ENCODE data around the gene QRICH1.
"Not testable (repeated sequence)": the region's sequence is repeated elsewhere in the genome, so short reads cannot be mapped to it uniquely, and the experiment has no call there.

Gene QRICH1

DNA sequence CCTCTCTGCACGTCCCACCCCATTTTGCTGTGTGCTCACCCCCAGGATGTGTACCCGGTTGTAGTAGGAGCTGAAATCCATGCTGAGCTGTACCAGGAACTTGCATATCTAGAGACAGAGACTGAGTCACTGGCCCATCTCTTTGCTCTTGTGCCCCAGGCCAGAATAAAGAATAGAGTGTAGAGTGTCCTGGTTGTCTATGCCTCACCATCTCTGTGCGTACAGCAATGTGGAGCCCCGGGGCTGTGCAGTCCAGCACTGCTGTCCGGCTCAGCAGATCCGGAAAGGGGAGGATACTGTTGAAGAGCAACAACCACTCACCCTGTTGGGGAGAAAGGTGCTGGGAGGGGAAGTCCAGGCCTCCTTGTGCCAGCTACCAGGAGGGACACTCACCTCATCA is 78.1 kb downstream of the QRICH1 start:
- no peak for DNase-seq

DNA sequence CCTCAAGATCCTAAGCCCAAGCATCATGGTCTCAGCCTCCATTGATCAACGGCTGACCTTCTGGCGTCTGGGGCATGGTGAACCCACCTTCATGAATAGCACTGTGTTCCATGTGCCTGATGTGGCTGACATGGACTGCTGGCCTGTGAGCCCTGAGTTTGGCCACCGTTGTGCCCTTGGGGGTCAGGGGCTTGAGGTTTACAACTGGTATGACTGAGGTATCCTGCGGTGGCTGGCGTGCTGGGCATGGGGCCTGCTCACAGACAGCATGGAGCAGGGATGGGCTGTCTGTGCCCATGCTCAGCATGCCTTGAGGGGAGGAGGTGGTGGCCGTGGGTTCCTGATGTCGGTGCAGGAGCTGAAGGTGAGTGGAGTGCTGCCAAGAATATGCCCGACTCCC is 78.8 kb downstream of the QRICH1 start:
- DNase-seq = no peak

DNA sequence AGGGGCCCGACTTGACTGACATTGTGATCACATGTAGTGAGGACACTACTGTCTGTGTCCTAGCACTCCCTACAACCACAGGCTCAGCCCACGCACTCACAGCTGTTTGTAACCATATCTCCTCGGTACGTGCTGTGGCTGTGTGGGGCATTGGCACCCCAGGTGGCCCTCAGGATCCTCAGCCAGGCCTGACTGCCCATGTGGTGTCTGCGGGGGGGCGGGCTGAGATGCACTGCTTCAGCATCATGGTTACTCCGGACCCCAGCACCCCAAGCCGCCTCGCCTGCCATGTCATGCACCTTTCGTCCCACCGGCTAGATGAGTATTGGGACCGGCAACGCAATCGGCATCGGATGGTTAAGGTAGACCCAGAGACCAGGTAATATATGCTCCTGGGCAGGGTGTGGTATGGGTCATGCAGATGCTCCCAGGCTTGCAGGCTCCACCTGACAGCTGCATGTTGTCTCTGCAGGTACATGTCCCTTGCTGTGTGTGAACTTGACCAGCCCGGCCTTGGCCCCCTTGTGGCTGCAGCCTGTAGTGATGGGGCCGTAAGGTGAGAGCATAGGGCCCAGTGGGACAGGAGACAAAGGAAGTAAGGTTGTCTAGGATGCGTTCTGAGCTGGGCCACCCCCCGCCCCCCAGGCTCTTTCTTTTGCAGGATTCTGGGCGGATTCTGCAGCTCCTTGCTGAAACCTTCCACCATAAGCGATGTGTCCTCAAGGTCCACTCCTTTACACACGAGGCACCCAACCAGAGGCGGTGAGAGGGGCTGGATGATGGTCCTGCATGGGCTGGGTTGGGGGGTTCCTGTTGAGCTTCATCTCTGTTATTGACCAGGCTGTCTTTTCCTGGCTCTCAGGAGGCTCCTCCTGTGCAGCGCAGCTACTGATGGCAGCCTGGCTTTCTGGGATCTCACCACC is 79.9 kb downstream of the QRICH1 start:
- no peak for DNase-seq

DNA sequence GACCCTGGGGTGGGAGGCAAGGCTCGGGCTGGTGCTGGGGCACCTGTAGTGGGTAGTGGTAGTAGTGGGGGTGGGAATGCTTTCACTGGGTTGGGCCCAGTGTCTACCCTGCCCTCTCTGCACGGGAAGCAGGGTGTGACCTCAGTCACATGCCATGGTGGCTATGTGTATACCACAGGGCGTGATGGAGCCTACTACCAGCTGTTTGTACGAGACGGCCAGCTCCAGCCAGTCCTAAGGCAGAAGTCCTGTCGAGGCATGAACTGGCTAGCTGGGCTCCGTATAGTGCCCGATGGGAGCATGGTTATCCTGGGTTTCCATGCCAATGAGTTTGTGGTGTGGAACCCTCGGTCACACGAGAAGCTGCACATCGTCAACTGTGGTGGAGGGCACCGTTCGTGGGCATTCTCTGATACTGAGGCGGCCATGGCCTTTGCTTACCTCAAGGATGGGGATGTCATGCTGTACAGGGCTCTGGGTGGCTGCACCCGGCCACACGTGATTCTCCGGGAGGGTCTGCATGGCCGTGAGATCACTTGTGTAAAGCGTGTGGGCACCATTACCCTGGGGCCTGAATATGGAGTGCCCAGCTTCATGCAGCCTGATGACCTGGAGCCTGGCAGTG is 80.6 kb downstream of the QRICH1 start:
- no peak for DNase-seq

DNA sequence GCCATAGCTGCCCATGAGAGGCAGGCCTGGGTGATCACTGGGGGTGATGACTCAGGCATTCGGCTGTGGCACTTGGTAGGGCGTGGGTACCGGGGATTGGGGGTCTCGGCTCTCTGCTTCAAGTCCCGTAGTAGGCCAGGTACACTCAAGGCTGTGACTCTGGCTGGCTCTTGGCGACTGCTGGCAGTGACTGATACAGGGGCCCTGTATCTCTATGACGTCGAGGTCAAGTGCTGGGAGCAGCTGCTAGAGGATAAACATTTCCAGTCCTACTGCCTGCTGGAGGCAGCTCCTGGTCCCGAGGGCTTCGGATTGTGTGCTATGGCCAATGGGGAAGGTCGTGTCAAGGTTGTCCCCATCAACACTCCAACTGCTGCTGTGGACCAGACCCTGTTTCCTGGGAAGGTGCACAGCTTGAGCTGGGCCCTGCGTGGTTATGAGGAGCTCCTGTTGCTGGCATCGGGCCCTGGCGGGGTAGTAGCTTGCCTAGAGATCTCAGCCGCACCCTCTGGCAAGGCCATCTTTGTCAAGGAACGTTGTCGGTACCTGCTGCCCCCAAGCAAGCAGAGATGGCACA is 81.3 kb downstream of the QRICH1 start:
- DNase-seq = no peak

DNA sequence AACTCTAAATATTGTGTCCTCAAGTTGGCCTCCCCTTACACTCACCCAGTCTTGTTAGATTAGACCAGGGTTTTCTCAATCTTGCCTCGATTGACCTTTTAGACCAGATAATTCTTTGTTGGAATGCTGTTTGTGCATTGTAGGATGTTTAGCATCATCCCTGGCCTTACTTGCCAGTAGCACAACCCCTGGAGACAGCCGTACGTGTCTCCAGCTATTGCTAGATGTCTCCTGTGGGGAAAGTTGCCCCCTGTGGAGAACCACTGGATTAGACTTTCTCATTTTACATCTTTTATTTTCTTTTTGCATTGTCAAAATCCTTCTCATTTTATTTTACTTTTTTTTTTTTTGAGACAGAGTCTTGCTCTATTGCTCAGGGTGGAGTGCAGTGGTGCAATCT is 84.5 kb downstream of the QRICH1 start:
- DNase-seq = no peak

DNA sequence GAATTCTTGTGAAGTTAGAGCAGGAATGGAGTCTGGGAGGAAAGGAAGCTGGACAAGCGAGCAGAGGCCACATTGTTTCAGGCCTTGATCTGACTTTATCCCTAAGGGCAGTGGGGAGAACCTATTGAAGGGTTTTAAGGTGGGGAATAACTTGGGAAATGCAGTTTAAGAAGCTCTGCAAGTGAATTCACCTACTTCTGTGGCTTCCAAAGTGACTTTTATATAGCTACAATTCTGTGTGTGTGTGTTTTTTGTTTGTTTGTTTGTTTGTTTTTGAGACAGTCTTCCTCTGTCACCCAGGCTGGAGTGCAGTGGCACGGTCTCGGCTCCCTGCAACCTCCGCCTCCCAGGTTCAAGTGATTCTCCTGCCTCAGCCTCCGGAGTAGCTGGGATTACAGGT is 85.2 kb downstream of the QRICH1 start:
- not testable (repeated sequence) for DNase-seq

DNA sequence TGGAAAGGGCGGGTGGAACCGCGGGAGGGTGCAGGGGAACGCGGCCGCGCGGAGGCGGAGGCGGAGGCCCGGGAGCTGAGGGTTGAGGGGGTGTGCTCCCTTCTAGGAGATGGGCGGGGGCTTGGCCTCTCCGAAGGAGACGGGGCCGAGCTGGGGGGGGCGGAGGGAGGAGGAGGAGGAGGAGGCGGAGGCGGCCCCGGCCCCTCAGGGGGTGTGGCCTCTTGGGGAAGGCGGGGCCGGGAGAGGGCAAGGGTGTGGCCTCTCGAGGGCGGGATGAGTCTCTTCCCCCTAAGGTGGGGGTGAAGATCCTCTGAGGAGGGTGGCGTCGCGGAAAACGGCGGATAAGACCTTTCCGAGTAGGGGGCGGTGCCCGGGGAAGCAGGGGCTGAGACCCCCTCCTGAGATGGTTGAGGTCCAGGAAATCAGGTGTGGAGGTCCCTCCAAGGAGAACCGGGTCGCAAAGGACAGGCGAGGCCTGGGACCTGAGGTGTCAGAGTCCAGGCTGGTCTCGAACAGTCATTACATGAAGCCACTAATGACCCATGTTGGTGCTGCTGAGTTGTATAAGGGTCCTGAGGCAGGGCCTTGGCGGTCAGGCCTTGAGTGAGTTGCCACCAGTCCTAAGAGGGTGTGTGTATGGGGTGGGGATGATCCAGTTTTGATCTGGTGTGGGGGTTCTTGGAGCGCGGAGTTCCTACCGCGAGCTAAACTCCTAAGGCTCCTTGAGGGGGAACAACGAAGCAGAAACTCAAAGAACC is 85.9 kb downstream of the QRICH1 start:
- DNase-seq = peak; percentile 82

DNA sequence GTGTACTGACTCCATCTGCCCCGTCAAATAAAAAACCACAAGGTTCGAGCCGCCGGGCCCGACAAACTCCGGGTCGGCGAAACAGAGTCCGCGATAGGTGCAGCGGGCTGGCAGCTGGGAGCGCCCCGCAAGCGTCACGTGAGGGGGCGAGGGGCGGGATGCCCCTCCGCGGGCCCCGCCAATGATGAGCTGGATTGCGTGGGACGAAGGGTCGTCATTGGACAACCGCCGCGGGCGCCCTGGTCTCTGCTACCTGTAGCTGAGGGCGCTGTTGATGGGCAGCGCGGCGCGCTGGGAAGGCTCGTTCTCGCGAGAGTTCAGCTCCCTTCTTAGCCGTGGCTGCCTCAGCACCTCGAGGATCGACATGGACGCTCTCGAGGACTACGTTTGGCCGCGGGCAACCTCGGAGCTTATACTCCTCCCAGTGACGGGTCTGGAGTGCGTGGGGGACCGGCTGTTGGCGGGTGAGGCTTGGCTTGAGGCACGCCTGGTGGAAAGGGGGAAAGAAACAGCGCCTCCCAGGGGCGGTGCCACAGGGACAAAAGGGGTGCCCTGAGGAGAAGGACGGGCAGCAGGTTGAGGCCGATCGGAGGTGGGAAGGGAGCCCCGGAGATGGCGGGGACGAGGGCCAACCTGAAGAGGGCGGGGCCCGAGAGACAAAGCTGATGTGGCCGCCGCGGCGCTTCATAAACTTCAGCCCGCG is 86.7 kb downstream of the QRICH1 start, which contains the start of gene WDR6:
TSS of gene WDR6 (plus strand) at position 324 of the 703 bp plus-strand sequence. CDS start at position 365, 41 bp downstream.
- DNase-seq = peak; percentile 95

DNA sequence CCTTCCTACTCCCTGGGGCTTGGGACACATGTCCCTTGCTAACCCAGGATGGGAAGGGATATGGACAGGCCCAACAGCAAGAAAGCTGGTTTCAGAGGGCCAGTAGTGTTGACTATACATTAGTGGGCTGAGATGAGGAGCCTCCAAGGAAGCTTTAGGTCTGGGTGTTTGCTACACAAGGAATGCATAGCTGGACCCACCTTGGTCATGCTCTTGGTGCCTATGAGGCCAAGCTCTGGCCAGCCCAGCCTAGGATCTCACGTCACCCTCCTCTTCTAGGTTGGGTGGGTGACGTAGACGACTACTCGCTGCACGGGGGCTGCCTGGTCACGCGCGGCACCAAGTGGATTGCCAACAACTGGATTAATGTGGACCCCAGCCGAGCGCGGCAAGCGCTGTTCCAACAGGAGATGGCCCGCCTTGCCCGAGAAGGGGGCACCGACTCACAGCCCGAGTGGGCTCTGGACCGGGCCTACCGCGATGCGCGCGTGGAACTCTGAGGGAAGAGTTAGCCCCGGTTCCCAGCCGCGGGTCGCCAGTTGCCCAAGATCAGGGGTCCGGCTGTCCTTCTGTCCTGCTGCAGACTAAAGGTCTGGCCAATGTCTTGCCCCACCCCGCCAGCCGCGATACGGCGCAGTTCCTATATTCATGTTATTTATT is 87.3 kb downstream of the QRICH1 start:
- no peak for DNase-seq

DNA sequence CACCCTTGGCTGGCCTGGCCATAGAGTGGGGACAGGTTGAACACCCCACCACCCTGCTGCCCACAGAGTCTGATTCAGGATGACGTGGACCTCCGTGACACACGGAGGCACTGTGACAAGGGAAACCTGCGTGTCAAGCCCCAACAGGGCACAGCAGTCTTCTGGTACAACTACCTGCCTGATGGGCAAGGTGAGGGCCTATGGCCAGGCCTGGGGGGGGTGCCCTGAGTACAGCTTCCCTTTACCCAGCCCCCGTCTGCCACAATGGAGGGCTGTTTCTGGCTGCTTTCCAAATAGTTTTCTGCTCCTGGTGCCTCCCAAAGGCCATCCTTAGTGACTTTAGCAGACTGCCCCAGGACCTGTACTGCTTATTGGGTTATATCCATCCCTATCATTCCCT is 87.9 kb downstream of the QRICH1 start:
- DNase-seq = no peak

DNA sequence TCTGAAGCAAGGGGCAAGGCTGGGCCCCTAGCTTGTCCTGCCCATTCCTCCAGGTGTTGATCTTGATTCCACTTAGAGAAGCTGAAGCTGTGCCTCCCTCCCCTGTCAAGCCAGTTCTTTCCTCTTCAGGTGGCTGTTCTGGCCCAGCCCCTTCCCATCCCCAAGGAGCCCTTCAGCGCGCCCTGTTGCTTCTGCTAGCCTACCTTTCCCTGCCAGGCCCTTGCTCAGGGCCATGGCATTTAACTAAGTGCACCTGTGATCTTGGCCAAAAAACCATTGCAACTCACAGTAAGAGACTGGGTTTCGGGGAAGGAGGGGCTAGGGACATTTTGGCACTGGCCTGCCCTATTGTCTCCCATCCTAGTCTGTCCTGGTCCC is 88.6 kb downstream of the QRICH1 start:
- DNase-seq = no peak

DNA sequence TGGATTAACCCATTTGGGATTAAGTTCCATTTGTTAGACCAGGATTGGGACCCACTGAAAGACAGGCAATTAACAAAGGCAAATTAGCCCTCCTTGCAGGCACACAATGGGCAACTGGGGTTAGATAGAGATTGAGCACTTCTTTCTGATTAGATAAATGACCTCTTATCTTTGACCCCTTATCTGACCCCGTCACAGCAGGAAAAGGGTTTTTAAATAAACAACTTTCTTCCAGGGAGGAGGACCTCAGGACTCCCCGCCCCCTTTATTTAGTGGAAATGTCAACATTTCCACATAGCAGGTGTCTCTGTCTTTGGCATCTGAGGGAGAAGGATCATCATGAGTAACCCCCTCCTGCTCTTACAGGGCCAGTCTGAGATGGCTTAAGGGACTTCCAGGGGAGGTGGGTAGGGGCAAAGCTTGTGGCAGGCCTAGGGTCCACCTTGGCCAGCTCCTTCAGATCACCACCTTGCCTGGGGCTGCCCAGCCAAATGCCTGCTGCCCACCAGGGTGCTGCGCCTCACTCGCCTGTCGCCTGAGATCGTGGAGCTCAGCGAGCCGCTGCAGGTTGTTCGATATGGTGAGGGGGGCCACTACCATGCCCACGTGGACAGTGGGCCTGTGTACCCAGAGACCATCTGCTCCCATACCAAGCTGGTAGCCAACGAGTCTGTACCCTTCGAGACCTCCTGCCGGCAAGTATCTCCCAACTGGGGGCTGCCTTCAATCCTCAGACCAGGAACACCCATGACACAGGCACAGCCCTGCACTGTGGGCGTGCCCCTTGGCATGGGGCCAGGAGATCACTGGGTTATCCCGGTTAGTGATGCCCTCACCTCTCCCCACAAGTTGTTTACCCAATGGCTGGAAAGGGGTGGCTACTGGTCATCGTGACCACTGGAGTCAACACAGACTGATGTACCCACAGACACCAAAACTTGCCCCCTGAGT is 89.2 kb downstream of the QRICH1 start:
- DNase-seq = no peak

DNA sequence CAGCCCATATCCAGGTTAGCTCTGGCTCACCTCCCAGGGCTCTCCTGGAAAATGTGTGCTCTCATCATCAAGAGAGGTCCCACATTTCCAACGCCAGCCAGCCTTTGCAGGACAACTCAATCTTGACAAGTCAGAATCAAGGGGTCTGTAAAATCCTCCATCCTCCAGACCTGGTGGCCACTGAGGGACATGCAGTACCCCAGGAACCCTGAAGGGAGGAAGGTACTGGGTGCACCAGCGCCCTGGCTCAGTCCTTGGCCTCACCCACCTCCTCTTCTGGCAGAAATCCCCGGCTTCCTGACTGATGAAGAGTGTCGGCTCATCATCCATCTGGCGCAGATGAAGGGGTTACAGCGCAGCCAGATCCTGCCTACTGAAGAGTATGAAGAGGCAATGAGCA is 92.7 kb downstream of the QRICH1 start:
- DNase-seq = no peak

DNA sequence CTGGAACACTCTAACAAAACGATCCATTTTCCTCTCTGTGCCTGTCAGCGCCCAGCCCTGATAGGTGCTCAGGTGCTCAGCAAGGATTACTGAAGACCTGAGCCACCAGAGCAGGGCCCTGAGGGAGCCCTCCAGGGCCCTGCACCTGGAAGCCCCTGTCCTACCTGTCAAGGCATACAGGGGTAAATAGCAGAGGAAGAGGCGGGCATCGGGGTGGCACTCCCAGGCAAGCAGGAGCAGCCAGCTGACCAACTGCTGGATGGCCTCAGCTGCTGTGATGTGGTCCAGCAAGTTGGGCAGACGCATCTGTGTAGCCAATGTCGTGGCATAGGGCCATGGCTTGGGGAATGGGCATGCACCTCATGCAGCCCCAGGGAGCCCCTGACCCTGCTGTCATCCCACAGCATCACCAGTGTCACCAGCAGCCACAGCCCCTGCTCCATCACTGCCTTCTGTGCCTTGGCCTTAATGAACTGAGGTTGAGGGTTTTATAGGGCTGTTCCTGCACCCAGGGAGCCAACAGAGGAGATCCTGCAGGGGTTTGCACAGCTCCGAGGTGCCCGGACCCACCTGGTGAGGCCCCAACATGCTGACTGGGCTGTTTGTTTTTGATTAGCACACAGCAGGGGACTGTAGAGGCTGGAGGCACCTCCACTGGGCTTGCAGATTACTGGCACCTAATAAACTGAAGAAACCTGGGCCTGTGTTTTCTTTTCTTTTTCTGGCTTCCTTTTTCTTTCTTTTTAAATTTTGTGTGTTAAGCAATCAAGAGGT is 94.6 kb downstream of the QRICH1 start:
- no peak for DNase-seq

DNA sequence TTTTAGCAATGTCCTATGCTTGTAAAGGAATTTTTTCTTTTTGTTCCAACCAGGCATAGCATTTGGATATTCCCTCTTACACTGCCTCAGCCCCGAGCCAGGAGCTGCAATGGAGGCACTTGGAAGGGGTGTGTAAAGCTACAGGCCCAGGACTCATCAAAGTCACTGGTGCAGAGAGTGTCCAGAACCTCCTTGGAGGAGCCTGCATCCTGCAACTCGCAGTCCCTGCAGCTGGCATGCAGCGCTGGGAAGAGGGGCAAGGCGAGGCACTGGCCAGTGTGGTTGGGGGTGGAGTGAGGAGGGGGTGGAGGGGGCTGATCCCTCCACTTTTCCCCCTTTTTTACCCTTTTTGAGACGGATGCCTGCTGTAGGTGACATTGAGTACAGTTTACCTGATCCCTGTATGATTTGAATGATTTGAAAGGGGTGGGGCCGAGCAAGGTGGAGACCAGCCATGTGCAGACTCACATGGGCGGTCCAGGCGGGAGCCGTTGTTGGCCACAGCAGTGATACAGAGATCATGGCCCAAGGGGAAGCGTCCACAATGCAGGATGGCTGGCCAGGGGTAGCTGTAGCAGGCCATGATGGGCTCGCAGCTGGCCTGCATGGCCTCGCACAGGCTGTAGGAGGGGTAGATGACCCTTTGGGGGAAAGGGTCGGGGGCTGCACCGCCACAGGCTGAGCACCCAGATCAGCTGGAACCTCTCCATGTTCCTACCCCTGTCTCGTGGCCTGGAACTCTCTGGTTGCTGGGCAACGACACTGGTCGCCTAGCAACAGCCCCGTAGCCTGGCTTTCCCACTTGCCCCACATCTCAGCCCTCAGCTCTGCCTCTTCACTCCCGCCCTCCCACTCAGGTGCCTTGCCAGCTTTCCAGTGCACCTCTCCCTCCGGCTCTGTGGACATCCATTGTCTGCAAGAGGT is 95.9 kb downstream of the QRICH1 start:
- DNase-seq = no peak

DNA sequence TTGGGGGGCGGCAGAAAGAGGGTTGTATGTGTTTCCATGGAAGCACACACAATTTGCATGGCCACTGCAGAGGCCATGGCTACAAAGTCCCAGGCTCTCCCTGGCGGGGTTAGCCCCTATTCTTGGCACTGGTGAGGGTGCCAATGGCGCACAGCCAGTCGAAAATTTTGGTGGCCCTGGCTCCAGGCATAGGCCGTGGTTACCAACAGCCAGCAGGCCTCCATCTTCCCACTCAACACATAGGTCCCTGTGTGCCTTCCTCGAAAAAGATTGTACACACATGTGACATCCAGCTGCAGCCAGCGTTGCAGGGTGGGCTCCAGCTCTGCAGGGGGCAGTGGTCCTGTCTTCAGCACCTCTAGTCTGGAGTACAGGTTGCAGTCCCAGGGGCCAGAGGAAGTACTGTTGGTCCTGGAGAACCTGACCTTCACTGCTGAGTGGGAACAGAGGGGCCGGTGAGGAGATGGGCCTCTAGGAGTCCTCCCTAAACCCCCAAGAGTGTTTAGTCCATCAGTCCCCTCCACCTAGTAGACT is 96.7 kb downstream of the QRICH1 start:
- no peak for DNase-seq

DNA sequence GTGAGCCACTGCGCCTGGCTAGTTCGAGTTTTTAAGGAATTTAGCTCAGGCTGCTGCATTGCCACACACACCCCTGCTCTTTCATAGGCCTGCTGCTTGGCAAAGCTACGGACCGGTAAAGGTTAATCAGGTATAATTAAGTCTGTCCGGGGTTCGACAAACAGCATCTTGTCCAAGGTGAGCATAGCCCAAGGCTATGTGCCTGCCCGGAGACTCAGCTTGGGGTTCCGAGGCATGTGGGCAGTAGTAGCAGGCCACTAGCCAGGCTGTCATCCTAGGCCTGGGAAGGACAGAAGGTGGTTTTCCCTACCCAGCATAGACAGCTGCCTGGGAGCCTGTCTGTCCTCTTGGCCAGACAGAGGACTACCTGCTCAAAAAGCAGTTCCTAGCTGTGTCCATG is 97.2 kb downstream of the QRICH1 start:
- DNase-seq = no peak

DNA sequence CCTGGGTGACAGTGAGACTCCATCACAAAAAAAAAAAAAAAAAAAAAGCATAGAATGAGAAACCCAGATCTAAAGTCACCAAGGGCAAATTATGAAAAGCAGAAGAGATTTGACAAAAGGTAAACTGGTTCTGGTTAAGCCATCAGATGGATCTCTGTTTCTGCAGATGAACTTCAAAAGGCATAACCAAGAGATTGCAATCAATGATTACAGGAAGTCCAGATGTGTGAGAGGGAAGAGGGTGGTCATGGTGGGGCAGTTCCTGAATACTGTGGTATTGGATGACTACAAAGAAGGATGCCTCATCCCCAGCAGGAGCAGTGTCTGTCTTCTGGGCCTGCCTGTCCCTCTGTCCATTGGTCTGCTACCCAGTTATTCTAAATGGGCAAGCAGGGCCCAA is 100.0 kb downstream of the QRICH1 start:
- DNase-seq = no peak

All from activated effector memory CD4-positive, alpha-beta T cell treated with Interleukin-2 at 50 U/mL for 16 hours (primary cell).